NOMO-1 (cell line): ENCODE data around the gene CBR1.

Experiments
- DNase-seq, 2 experiments: peaks; one replicate each; lab custom pipeline; 2025; ENCODE audit not compliant: unreplicated experiment in 2 of 2; lab: John Stamatoyannopoulos, UW

The CBR1 gene

GRCh38 chr21:36113647-36114428, 44.0 kb downstream of the CBR1 start:
- DNase-seq, result no peak

- DNase-seq, result peak; percentile 13 to 62
Measured at GRCh38 chr21:36115138-36115730, 45.4 kb downstream of the CBR1 start.

GRCh38 chr21:36117286-36117741, 47.5 kb downstream of the CBR1 start:
- peak in 1 of 2 experiments; percentile 16 for DNase-seq

GRCh38 chr21:36120304-36120888, 50.6 kb downstream of the CBR1 start:
- DNase-seq, result peak; percentile 86 to 92
